ENCODE measurements around the gene PSORS1C1. TPM values are rescaled to one million over a fixed set of nuclear protein-coding genes. Genes with fewer than 3 reads are reported as not detected.
"Not testable (repeated sequence)": the region's sequence is repeated elsewhere in the genome, so short reads cannot be mapped to it uniquely, and the experiment has no call there.

Gene PSORS1C1
- total and polyA plus RNA-seq, 2 donors: 0.14 to 2.0 TPM

- Histone ChIP-seq H3K4me3 (ENCODE audit: low read length in 2 of 2) (peak overlapping the region; percentile 61 to 82), H3K9me3 (ENCODE audit: control insufficient read depth in 2 of 2, insufficient read depth in 1 of 2, low read length in 1 of 2) (no peaks in the 10 kb centered on the region), H3K27ac (ENCODE audit: low read depth in 1 of 2, low read length in 1 of 2) (peak overlapping the region in 1 of 2 donors; percentile 63), H3K36me3 (ENCODE audit: control insufficient read depth in 2 of 2, insufficient read depth in 2 of 2, low read length in 1 of 2) (peaks cover 22 to 35% of the 10 kb centered on the region in 2 donors), H3K27me3 (ENCODE audit: control insufficient read depth in 2 of 2, insufficient read depth in 1 of 2, low read length in 1 of 2) (no peaks in the 10 kb centered on the region), H3K4me1 (ENCODE audit: control insufficient read depth in 2 of 2, insufficient read depth in 2 of 2, low read length in 2 of 2) (peaks cover 13 to 20% of the 10 kb centered on the region in 2 donors)
- 28% methylated on average over 35 of the region's 35 CpGs for WGBS
- DNase-seq (ENCODE audit: low read depth in 6 of 9, low spot score in 9 of 9): peak in 4 of 9 donors; percentile 10 to 26 (median 12)
Measured at GRCh38 chr6:31158863-31159855, 44.6 kb downstream of the PSORS1C1 start.

- 98% methylated on average over 19 of the region's 19 CpGs for WGBS
- DNase-seq (ENCODE audit: low read depth in 6 of 9, low spot score in 9 of 9): no peak
Measured at GRCh38 chr6:31161216-31162126, 46.9 kb downstream of the PSORS1C1 start.

GRCh38 chr6:31162463-31163165 is 48.0 kb downstream of the PSORS1C1 start:
- WGBS: 98% methylated on average over 13 of the region's 13 CpGs
- DNase-seq (ENCODE audit: low read depth in 6 of 9, low spot score in 9 of 9): no peak
- Histone ChIP-seq H3K36me3 (ENCODE audit: control insufficient read depth in 2 of 2, insufficient read depth in 2 of 2, low read length in 1 of 2) (peaks cover 16 to 36% of the 10 kb centered on the region in 2 donors), H3K27ac (ENCODE audit: low read depth in 1 of 2, low read length in 1 of 2) (no peak overlapping the region), H3K27me3 (ENCODE audit: control insufficient read depth in 2 of 2, insufficient read depth in 1 of 2, low read length in 1 of 2) (no peaks in the 10 kb centered on the region), H3K4me3 (ENCODE audit: low read length in 2 of 2) (no peak overlapping the region), H3K9me3 (ENCODE audit: control insufficient read depth in 2 of 2, insufficient read depth in 1 of 2, low read length in 1 of 2) (no peaks in the 10 kb centered on the region), H3K4me1 (ENCODE audit: control insufficient read depth in 2 of 2, insufficient read depth in 2 of 2, low read length in 2 of 2) (peaks cover 8 to 12% of the 10 kb centered on the region in 2 donors)

More at GRCh38 chr6:31161216-31162126, 46.9 kb downstream of the PSORS1C1 start:
- peaks cover 13 to 20% of the 10 kb centered on the region in 2 donors for H3K4me1 ChIP-seq (ENCODE audit: control insufficient read depth in 2 of 2, insufficient read depth in 2 of 2, low read length in 2 of 2)
- H3K4me3 ChIP-seq (ENCODE audit: low read length in 2 of 2): no peak overlapping the region
- no peaks in the 10 kb centered on the region for H3K9me3 ChIP-seq (ENCODE audit: control insufficient read depth in 2 of 2, insufficient read depth in 1 of 2, low read length in 1 of 2)
- H3K27me3 ChIP-seq (ENCODE audit: control insufficient read depth in 2 of 2, insufficient read depth in 1 of 2, low read length in 1 of 2): no peaks in the 10 kb centered on the region
- no peak overlapping the region for H3K27ac ChIP-seq (ENCODE audit: low read depth in 1 of 2, low read length in 1 of 2)
- peaks cover 16 to 36% of the 10 kb centered on the region in 2 donors for H3K36me3 ChIP-seq (ENCODE audit: control insufficient read depth in 2 of 2, insufficient read depth in 2 of 2, low read length in 1 of 2)

GRCh38 chr6:31163922-31164321 is 49.3 kb downstream of the PSORS1C1 start:
- Histone ChIP-seq H3K4me1 (ENCODE audit: control insufficient read depth in 2 of 2, insufficient read depth in 2 of 2, low read length in 2 of 2) (peaks cover 8 to 10% of the 10 kb centered on the region in 2 donors), H3K9me3 (ENCODE audit: control insufficient read depth in 2 of 2, insufficient read depth in 1 of 2, low read length in 1 of 2) (no peaks in the 10 kb centered on the region), H3K4me3 (ENCODE audit: low read length in 2 of 2) (no peak overlapping the region), H3K36me3 (ENCODE audit: control insufficient read depth in 2 of 2, insufficient read depth in 2 of 2, low read length in 1 of 2) (peaks cover 16 to 36% of the 10 kb centered on the region in 2 donors), H3K27ac (ENCODE audit: low read depth in 1 of 2, low read length in 1 of 2) (no peak overlapping the region), H3K27me3 (ENCODE audit: control insufficient read depth in 2 of 2, insufficient read depth in 1 of 2, low read length in 1 of 2) (no peaks in the 10 kb centered on the region)
- DNase-seq (ENCODE audit: low read depth in 6 of 9, low spot score in 9 of 9): no peak

- 96% methylated on average over 7 of the region's 9 CpGs for WGBS
- H3K4me3 ChIP-seq (ENCODE audit: low read length in 2 of 2); H3K9me3 ChIP-seq (ENCODE audit: control insufficient read depth in 2 of 2, insufficient read depth in 1 of 2, low read length in 1 of 2); H3K27me3 ChIP-seq (ENCODE audit: control insufficient read depth in 2 of 2, insufficient read depth in 1 of 2, low read length in 1 of 2); H3K4me1 ChIP-seq (ENCODE audit: control insufficient read depth in 2 of 2, insufficient read depth in 2 of 2, low read length in 2 of 2); DNase-seq (ENCODE audit: low read depth in 6 of 9, low spot score in 9 of 9); H3K27ac ChIP-seq (ENCODE audit: low read depth in 1 of 2, low read length in 1 of 2): not testable (repeated sequence)
- peaks cover 16 to 36% of the 10 kb centered on the region in 2 donors for H3K36me3 ChIP-seq (ENCODE audit: control insufficient read depth in 2 of 2, insufficient read depth in 2 of 2, low read length in 1 of 2)
Measured at GRCh38 chr6:31164475-31165063, 50.0 kb downstream of the PSORS1C1 start.

- H3K9me3 ChIP-seq (ENCODE audit: control insufficient read depth in 2 of 2, insufficient read depth in 1 of 2, low read length in 1 of 2); H3K27me3 ChIP-seq (ENCODE audit: control insufficient read depth in 2 of 2, insufficient read depth in 1 of 2, low read length in 1 of 2); H3K4me1 ChIP-seq (ENCODE audit: control insufficient read depth in 2 of 2, insufficient read depth in 2 of 2, low read length in 2 of 2); DNase-seq (ENCODE audit: low read depth in 6 of 9, low spot score in 9 of 9); H3K27ac ChIP-seq (ENCODE audit: low read depth in 1 of 2, low read length in 1 of 2); H3K4me3 ChIP-seq (ENCODE audit: low read length in 2 of 2): not testable (repeated sequence)
- WGBS: 96% methylated on average over 17 of the region's 17 CpGs
- peaks cover 16 to 36% of the 10 kb centered on the region in 2 donors for H3K36me3 ChIP-seq (ENCODE audit: control insufficient read depth in 2 of 2, insufficient read depth in 2 of 2, low read length in 1 of 2)
Measured at GRCh38 chr6:31165064-31165832, 50.6 kb downstream of the PSORS1C1 start.

GRCh38 chr6:31165986-31166385 is 51.4 kb downstream of the PSORS1C1 start:
- WGBS: 77% methylated on average over 5 of the region's 5 CpGs
- Histone ChIP-seq H3K27ac (ENCODE audit: low read depth in 1 of 2, low read length in 1 of 2) (no peak overlapping the region), H3K9me3 (ENCODE audit: control insufficient read depth in 2 of 2, insufficient read depth in 1 of 2, low read length in 1 of 2) (no peaks in the 10 kb centered on the region), H3K27me3 (ENCODE audit: control insufficient read depth in 2 of 2, insufficient read depth in 1 of 2, low read length in 1 of 2) (no peaks in the 10 kb centered on the region), H3K4me1 (ENCODE audit: control insufficient read depth in 2 of 2, insufficient read depth in 2 of 2, low read length in 2 of 2) (no peaks in the 10 kb centered on the region), H3K36me3 (ENCODE audit: control insufficient read depth in 2 of 2, insufficient read depth in 2 of 2, low read length in 1 of 2) (peaks cover 16 to 35% of the 10 kb centered on the region in 2 donors), H3K4me3 (ENCODE audit: low read length in 2 of 2) (no peak overlapping the region)
- DNase-seq (ENCODE audit: low read depth in 6 of 9, low spot score in 9 of 9): no peak

- H3K4me1 ChIP-seq (ENCODE audit: control insufficient read depth in 2 of 2, insufficient read depth in 2 of 2, low read length in 2 of 2): no peaks in the 10 kb centered on the region
- peaks cover 0 to 11% of the 10 kb centered on the region in 2 donors for H3K36me3 ChIP-seq (ENCODE audit: control insufficient read depth in 2 of 2, insufficient read depth in 2 of 2, low read length in 1 of 2)
- H3K27ac ChIP-seq (ENCODE audit: low read depth in 1 of 2, low read length in 1 of 2): no peak overlapping the region
- H3K9me3 ChIP-seq (ENCODE audit: control insufficient read depth in 2 of 2, insufficient read depth in 1 of 2, low read length in 1 of 2): no peaks in the 10 kb centered on the region
- H3K27me3 ChIP-seq (ENCODE audit: control insufficient read depth in 2 of 2, insufficient read depth in 1 of 2, low read length in 1 of 2): no peaks in the 10 kb centered on the region
- no peak for DNase-seq (ENCODE audit: low read depth in 6 of 9, low spot score in 9 of 9)
- WGBS: over 99% methylated on average over 3 of the region's 3 CpGs
- H3K4me3 ChIP-seq (ENCODE audit: low read length in 2 of 2): no peak overlapping the region
Measured at GRCh38 chr6:31168606-31169005, 54.0 kb downstream of the PSORS1C1 start.
